NCI-H345 (cell line): ENCODE measurements around the gene IFT172.
"Not testable (repeated sequence)": the region's sequence is repeated elsewhere in the genome, so short reads cannot be mapped to it uniquely, and the experiment has no call there.

Source experiments
- DNase-seq: peaks from one replicate; lab custom pipeline; 2025; lab: John Stamatoyannopoulos, UW

IFT172 gene

DNA sequence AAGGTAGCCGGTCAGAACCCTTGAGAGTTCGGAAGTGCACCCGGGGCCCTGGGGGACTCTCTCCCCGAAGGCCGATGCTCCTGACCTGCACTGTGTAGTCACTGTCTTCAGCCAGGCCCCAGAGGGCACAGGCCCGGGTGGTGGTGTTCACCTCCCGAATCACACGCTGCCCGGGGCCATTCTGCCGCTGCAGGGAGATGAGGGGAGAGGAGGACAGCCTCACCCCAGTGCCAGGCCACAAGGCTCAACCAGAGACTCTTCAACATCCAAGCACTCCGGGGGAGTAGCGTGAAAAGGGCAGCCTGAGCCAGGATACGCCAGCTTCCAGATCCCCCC lies 4.4 kb upstream of the IFT172 start:
- no peak for DNase-seq

DNA sequence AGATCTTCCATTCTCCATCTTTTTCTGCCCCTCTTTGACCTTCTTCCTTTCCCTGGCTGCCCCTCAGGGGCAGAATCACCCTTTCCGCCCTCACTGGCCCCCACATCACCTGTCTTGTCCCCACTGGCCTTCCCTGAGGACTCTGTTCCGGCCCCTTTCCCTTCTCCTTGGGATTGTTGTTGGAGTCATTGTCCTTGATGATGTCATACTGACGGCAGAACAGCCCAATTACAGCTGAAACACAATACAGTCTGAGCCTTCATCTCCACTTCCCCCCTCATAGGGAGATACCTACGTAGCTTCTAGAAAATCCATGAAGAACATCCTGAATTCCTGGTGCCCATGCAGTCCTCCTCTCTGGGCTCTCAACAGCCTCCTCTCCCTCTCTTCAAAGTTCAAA lies 3.0 kb upstream of the IFT172 start:
- DNase-seq = no peak

DNA sequence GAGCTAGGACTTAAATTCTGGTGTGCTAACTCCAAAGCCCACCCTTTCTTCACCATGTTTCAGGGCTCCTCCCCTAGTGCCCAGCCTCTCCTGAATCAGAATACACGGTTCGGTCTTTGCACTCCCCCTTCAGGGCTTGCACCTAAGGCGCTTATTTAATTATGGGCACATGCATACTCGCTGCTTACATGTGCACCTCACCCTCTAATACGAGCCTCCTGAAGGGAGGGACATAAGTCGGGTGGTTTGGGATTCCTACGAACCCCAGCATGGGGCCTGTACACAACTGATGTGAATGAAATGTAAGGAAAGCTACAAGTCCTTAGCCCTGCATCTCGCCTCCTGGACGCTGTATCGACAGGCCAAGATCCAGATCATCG lies 435 bp downstream of the IFT172 start:
- peak; percentile 66 for DNase-seq

DNA sequence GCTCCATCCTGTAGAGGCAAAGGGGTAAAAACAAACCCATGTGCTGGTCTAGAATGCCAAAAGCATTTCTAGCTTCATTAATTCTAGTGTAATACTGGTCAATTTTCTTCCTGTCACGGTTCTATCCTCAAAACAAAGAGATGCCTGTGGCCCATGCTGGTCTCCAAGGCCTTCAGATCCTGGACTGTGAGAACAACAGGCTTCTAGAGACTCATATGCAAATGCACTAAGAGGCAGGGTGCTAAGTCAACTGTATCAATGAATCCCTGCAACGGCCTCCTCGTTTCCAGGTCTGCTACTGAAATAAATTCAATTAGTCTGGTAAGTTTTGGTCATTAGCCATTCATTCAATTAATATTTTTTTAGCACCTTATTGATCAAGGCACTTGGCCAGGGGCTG lies 4.0 kb downstream of the IFT172 start:
- DNase-seq = no peak

DNA sequence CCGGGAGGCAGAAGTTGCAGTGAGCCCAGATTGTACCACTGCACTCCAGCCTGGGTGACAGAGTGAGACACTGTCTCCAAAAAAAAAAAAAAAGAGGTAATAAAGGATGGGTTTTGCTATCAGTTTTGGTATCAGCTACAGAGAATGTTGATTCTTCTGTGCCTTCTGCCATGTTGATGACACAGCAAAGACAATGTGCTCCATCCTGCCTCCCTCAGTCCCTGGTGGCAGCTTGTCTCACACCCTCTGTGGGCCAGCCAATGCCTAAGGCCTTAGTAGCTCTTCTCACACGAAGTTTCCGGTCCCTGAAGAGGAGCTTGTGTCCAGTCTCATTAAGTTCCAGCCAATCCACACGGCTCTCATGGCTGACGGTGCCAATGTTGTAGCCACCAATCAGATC lies 17.6 kb downstream of the IFT172 start:
- DNase-seq = no peak

DNA sequence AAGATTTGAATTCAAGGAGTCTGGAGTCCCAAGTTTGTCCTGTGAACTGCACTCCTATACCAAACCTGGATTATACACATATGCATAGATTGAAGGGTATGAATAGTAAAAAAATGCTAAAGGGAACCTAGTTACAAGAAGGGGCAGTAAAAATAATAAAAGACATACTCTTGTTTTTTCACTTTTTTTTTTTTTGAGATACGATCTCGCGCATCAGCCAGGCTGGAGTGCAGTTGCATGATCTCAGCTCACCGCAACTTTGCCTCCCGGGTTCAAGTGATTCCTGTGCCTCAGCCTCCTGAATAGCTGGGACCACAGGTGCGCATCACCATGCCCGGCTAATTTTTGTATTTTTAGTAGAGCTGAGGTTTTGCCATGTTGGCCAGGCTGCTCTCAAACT lies 25.1 kb downstream of the IFT172 start:
- DNase-seq = no peak

DNA sequence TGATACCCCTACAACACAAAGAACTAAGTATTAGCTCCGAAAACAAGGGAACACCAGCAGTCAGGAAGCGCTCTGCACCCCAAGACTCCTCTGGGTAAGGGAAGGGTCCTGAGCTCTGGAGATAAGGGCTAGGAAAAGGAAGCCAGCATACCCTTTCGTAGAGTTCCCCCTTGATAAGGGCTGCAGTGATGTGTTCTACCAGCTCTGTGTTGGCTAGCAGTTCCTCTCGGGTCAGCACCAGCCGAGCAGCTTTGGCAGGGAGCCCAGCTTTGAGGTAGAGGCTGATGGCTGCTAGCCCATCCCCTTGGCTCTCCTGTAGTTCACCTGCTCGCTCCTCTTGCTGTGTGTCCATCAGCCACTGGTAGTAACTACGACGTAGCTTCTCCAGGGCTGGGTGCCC lies 28.4 kb downstream of the IFT172 start:
- no peak for DNase-seq

DNA sequence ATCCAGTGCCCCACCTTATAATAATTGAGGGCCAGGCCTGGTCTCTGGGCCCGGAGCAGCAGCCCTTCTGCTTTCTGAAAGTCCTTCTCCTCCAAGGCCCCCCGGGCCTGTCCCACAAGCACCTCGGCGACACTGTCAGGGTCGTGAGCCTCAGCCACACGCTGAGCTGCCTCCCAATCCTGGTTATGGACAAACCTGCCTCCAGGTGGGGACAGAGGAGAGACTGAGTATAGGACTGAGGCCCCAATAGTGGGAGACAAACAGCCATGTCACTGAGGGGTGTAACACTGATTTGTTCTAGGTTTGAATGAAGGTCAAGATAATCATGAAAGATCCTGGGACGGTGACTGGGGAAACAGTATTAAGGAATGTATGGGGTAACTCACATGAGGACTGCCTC lies 35.6 kb downstream of the IFT172 start:
- no peak for DNase-seq

DNA sequence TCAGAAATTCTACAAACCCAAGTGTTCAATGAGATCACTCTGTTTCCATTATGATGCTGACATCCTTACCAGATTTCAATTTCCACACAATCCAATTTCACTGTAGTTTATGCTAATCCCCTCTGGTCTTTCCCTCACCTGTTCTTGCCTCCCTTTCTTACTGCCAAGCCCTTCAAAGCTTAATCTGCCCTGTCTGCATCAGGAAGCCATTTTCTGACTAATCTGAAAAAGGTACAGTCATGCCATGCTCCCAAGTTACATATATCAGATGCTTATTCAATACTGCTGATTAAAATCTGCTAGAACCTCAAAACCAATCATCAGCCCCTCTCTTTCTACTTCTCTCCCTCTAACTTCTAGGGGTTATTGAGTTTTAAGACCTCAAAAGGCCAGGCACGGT lies 38.4 kb downstream of the IFT172 start:
- no peak for DNase-seq

DNA sequence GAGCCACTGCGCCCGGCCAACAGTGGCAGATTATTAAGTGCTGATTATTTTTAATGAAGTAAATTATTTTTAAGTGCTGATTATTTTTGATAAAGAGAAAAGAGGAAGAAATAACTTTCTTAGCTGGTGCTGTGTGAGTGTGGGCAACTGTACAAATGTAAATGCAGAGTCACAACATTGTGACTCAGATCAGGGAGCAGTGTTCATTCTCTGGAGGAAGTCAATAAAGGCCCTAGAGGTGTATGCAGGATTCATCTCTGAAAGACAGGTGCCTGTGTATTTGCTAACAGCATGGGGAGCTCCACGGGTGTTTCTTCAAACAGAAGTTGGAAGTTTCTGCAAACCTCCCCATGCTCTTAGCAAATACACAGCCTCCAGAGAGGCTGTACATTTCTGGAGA lies 41.2 kb downstream of the IFT172 start:
- DNase-seq = no peak

DNA sequence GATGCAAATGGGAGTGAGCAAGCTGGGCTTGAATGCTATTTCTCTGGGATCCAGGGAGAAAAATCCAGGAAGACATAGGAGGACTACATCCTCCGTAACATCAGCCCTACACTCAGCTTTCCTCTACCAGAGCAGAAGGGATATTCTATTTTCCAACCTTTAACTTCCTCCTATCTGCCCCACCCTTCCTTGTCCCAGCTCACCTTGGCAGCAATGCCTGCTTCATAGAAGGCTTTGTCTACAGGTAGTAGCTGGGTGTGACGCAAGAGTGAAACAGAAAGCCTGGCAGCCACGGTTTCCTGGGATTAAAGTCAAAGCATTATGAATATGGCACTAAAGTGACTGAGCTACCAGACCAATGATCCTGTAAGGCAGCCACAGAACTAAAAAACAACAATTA lies 43.5 kb downstream of the IFT172 start:
- no peak for DNase-seq

DNA sequence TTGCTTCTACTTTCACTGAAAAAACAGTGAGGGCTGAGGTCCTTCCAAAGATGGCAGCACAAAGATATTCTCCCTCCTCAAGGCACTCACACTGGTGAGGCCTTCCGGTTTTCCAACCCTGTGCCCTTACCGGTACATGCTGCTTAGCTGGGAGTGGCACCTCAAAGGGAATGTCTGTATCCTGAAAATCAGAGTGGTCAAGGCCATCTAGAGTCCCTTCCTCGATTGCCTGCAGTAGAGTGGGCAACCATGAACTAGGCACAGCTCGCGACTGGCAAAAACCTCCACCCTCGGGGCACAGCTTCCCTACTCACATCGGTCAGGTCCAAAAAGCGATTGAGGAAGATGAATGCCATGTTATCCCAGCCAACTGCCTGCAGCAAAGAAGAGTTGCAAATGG lies 43.9 kb downstream of the IFT172 start:
- DNase-seq = no peak

DNA sequence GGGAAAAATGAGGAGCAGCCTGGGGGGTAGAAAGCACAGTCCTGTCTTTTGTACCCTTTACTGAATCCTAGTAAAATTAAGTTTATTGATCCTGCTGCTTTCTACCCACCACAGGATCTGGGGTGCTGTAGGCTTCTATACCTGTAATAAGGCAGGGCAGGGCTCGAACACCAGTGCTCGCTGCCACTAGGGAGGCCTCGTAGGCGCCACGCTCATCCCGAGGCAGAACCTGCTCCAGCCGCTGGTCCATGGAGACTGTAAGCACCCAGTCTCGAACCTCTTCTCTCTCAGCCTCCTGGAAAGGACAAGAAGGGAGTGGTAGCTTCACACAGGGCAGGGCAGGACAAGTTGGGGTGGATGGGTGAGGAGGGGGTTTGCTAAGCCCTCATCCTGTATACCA lies 44.4 kb downstream of the IFT172 start:
- no peak for DNase-seq

DNA sequence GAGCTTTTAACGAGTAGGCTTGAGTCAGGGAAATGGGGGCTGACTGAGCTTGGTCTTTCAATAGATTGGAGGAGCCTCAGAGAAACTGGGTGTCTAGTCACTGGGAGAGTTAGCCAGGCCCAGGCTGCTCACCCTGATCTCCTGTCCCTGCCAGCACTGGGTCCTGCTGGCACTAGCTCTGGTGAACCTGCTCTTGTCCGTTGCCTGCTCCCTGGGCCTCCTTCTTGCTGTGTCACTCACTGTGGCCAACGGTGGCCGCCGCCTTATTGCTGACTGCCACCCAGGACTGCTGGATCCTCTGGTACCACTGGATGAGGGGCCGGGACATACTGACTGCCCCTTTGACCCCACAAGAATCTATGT lies 46.6 kb downstream of the IFT172 start:
- no peak for DNase-seq

DNA sequence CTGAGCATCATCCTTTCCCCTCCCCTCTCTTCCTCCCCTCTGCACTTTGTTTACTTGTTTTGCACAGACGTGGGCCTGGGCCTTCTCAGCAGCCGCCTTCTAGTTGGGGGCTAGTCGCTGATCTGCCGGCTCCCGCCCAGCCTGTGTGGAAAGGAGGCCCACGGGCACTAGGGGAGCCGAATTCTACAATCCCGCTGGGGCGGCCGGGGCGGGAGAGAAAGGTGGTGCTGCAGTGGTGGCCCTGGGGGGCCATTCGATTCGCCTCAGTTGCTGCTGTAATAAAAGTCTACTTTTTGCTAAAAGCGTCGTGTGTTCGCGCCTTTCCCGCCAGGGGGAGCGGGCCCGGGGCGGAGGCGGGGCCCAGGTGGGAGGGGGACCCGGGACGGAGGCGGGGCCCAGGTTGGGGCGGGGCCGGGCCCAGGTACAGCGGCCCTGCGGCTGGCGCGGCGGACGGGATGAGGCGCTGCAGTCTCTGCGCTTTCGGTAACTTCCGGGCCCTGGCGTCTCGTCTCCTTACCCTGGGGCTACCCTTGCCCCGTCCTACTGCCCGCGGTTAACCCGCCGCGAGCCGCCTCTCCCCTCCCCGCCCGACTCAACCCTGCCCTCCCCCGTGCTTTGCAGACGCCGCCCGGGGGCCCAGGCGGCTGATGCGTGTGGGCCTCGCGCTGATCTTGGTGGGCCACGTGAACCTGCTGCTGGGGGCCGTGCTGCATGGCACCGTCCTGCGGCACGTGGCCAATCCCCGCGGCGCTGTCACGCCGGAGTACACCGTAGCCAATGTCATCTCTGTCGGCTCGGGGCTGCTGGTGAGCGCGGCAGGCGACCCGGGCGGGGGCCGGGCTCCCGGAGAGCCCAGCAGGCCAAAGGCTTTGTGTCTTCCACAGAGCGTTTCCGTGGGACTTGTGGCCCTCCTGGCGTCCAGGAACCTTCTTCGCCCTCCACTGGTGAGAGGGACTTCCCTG lies 47.3 kb downstream of the IFT172 start, which contains the start of gene KRTCAP3:
Gene KRTCAP3, plus strand, starts transcription at position 424 of the 962 bp plus-strand sequence. Its CDS starts 32 bp downstream, at position 456.
- DNase-seq = peak; percentile 86

DNA sequence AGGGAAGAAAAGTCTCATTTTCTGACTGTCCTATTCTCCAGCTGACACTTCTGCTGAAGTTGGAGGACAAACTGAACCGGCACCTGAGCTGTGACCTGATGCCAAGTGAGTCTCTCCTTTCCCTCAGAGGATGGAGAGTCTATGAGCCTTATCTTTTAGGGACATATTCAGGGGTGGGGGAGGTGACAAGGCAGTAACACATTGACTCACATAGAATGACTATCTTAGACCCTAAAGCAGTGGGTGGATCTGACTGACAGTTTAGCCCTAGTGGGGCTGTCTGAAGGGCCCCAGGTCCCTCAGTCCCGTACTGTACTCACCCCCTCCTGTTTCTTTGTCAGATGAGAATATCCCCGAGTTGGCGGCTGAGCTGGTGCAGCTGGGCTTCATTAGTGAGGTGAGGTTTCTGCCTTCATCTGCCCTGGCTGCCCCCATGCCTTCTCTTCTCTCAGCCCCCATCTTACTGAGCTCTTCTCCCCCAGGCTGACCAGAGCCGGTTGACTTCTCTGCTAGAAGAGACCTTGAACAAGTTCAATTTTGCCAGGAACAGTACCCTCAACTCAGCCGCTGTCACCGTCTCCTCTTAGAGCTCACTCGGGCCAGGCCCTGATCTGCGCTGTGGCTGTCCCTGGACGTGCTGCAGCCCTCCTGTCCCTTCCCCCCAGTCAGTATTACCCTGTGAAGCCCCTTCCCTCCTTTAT lies 48.2 kb downstream of the IFT172 start:
- no peak for DNase-seq

DNA sequence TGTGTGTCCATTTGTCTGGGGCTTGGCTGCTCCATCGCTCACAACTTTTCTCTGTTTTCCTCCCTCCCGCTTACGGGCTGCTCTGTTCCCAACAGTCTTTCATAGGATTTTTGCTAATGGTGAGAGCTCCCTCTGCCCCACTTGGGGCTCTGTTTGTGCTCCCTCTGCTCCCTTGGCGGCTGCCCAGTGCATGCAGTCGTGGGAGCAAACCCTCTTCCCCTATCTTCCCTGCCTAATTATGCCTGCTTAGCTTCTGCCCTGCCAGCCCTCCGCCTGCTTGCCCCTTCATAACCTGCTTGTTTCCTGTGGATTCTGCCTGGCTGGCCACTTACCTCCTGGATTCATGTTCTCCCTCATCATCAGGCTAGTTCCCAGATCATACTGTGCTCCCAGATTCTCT lies 53.9 kb downstream of the IFT172 start:
- no peak for DNase-seq

DNA sequence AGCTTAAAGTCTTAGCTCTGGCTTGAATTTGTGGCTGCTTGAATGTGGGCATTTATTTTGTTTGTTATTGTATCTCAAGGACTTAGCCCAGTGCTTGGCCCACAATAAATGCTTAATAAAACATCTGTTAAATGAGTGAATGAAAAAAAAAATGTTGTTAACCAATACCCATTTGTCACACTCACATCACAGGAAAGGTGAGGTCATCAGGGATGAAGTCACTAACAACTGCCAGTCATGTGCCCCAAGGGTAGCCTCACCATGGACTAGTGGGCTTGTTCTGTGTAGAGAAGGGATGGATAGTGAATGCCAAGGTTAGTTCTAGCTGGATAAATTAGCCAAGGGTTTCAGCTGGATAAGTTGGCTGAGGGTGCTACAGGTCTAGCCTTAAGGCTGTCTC lies 58.1 kb downstream of the IFT172 start:
- no peak for DNase-seq

DNA sequence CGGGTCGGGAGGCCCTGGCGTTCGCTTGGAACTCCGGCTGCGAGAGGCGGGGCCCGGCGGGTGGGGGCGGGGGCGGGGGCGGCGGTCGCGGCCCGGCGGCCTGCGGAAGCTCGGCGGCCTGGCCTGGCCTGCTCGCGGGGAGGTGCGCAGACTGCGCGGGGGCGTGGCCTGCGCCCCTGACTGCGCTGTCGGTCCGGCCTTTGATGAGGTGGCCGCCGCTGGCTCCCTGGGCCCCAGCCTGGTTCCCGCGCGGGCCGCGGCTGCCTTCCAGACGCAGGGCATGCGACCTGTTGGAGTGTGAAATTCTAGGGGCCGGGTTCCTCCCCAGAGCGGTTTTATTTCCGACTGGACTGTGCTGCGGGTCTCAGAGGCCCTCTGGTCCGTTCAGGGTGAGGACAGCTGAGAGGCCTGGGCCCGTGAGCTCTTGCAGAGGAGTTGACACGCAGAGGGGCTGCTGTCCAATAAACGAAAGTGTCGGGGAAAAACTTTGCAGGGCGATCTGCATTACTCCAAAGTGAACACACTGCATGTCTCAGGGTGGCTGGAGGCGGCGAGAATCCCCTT lies 60.5 kb downstream of the IFT172 start:
- DNase-seq = peak; percentile 80

DNA sequence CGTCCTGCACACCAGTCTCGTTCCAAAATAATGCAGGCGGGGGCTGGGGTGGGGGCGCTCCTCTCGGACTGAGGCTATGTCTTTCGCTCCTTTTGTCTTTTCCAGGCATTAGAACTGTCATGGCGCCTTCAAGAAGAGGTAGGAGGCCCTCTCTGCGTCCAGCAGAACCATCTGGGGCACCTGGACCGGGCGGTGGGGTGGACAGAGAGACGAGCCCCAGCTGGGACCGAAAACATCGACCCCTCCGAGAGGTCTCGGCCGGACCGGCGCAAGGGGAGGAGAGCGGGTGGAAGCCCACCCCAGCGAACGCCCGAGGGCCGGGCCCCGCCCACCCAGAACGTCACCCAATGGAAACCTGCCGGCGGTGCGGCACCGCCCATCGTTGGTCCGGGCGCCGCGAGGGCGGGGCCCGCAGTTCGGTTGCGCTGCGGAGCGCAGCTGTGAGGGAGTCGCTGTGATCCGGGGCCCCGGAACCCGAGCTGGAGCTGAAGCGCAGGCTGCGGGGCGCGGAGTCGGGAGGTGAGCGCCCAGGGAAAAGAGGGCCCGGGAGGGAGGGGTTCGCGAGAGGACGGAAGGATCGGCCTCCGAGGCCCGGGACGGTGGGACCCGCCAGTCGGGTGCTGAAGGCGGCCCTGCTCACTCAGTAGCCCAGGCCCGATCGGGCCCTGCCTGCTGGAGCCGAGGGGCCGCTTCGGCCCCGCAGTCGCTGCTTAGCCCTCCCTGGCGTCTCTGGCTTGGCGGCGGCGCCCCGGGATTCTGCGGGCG lies 61.1 kb downstream of the IFT172 start, which contains the start of gene NRBP1:
Gene NRBP1, plus strand, starts transcription at position 419 of the 765 bp plus-strand sequence. CDS start 4,643 bp downstream, outside the sequence.
- peak; percentile 96 for DNase-seq

DNA sequence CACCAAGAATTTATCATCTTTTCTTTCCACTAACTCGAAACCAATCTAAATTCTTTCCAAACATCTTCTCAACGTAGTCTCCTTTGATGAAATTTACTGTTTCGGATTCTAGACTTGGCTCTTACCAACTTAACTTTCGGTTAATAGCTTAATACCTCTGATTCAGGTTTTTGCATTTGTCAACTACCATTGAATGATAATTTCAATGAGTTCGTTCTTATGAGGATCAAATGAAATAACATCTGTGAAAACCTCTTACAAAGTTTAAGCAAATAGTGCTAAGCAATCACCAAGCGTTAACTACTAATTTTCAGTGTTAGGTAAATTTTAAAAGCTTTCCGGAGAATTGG lies 61.7 kb downstream of the IFT172 start:
- DNase-seq = no peak

DNA sequence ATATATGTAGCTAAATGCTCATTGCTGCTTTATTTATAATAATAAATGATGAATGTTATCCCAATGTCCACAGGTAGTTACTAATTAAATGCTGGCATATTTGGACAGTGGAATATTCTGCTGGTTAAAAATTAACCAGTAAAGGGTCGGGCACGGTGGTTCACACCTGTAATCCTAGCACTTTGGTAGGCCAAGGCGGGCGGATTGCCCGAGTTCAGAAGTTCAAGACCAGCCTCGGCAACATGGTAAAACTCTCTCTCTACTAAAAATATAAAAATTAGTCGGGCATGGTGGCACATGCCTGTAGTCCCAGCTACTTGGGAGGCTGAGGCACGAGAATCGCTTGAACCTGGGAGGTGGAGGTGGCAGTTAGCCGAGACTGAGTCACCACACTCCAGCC lies 64.5 kb downstream of the IFT172 start:
- DNase-seq = not testable (repeated sequence)
